WTC11 (cell line): ENCODE measurements around the gene C3orf22. TPM values are rescaled to one million over a fixed set of nuclear protein-coding genes. Genes with fewer than 3 reads are reported as not detected.

Experiments
- ATAC-seq: fragments of 200-7000 bp; cut with Tn5 transposase; 2 replicates; pipeline ENCODE4 v1.10.0; 2021; ENCODE audit warnings: mild to moderate bottlenecking, moderate library complexity
- CTCF ChIA-PET: fragments of 300-600 bp; sonication (Branson Sonifier 250); formaldehyde crosslinking; loops from one replicate; lab custom pipeline; 2021; ENCODE audit warnings: antibody characterized with exemption; lab: Charles Lee
- POLR2A ChIA-PET: fragments of 350-600 bp; sonication (Branson Sonifier 250); formaldehyde crosslinking; loops from one replicate; lab custom pipeline; 2021; ENCODE audit warnings: antibody characterized with exemption; lab: Charles Lee
- DNase-seq: peaks from one replicate; pipeline ENCODE4 v3.0.0; 2021; ENCODE audit warnings: low spot score
- H3K27ac Mint-ChIP-seq: 2 replicates; pipeline ENCODE4 v1.8.0; 2021; ENCODE audit warnings: mixed read lengths
- H3K27me3 Mint-ChIP-seq: 2 replicates; pipeline ENCODE4 v1.8.0; 2021; ENCODE audit warnings: low read depth, mild to moderate bottlenecking, moderate library complexity, mixed read lengths
- H3K36me3 Mint-ChIP-seq: 2 replicates; pipeline ENCODE4 v1.8.0; 2021; ENCODE audit warnings: mixed read lengths
- H3K4me1 Mint-ChIP-seq: 2 replicates; pipeline ENCODE4 v1.8.0; 2022; ENCODE audit warnings: mixed read lengths
- H3K4me3 Mint-ChIP-seq: 2 replicates; pipeline ENCODE4 v1.8.0; 2021; ENCODE audit warnings: mild to moderate bottlenecking, moderate library complexity, mixed read lengths
- H3K9me3 Mint-ChIP-seq: 2 replicates; pipeline ENCODE4 v1.8.0; 2021; ENCODE audit warnings: mixed read lengths
- ATF1 ChIP-seq: sonication (generic); formaldehyde crosslinking; IDR thresholded peaks from 2 replicates; pipeline ENCODE4 v1.8.1; 2023; ENCODE audit warnings: mild to moderate bottlenecking, moderate library complexity, missing genetic modification reagents
- ATF2 ChIP-seq: sonication (generic); formaldehyde crosslinking; IDR thresholded peaks from 2 replicates; pipeline ENCODE4 v1.8.1; 2022; ENCODE audit warnings: low read depth, missing genetic modification reagents, borderline replicate concordance
- CTCF ChIP-seq: fragments of 200-600 bp; IDR thresholded peaks from 2 replicates; pipeline ENCODE4 v1.8.0; 2022; ENCODE audit warnings: antibody characterized with exemption
- ESRRA ChIP-seq: sonication (generic); formaldehyde crosslinking; IDR thresholded peaks from 2 replicates; pipeline ENCODE4 v1.8.1; 2022; ENCODE audit warnings: mild to moderate bottlenecking, missing genetic modification reagents, borderline replicate concordance
- GRHL2 ChIP-seq: fragments of 250-450 bp; sonication (Bioruptor Pico); IDR thresholded peaks from 2 replicates; pipeline ENCODE4 v1.8.0; 2022; ENCODE audit warnings: mild to moderate bottlenecking, moderate library complexity; ENCODE audit not compliant: insufficient replicate concordance, severe bottlenecking
- JUN ChIP-seq: sonication (generic); formaldehyde crosslinking; IDR thresholded peaks from 2 replicates; pipeline ENCODE4 v1.8.0; 2023; ENCODE audit warnings: mild to moderate bottlenecking, missing genetic modification reagents
- MYBL2 ChIP-seq: sonication (generic); formaldehyde crosslinking; IDR thresholded peaks from 2 replicates; pipeline ENCODE4 v1.8.1; 2023; ENCODE audit warnings: mild to moderate bottlenecking, moderate library complexity, missing genetic modification reagents
- NR2C2 ChIP-seq: sonication (generic); formaldehyde crosslinking; IDR thresholded peaks from 2 replicates; pipeline ENCODE4 v1.8.0; 2022; ENCODE audit warnings: mild to moderate bottlenecking, missing genetic modification reagents
- SMAD3 ChIP-seq: sonication (generic); formaldehyde crosslinking; IDR thresholded peaks from 2 replicates; pipeline ENCODE4 v1.8.0; 2022; ENCODE audit warnings: missing genetic modification reagents, mild to moderate bottlenecking, borderline replicate concordance
- ZNF121 ChIP-seq: sonication (generic); formaldehyde crosslinking; IDR thresholded peaks from 2 replicates; pipeline ENCODE4 v1.8.0; 2023; ENCODE audit warnings: missing genetic modification reagents
- ZNF317 ChIP-seq: sonication (generic); formaldehyde crosslinking; IDR thresholded peaks from 2 replicates; pipeline ENCODE4 v1.8.1; 2023; ENCODE audit warnings: low read depth, mild to moderate bottlenecking, moderate library complexity, missing genetic modification reagents, borderline replicate concordance
- ZNF396 ChIP-seq: fragments of 250-450 bp; sonication (Bioruptor Pico); IDR thresholded peaks from 2 replicates; pipeline ENCODE4 v1.8.0; 2021; ENCODE audit warnings: mild to moderate bottlenecking, moderate library complexity, borderline replicate concordance
- ZNF416 ChIP-seq: fragments of 250-450 bp; sonication (Bioruptor Pico); IDR thresholded peaks from 2 replicates; pipeline ENCODE4 v1.9.0; 2021; ENCODE audit warnings: mild to moderate bottlenecking, inconsistent platforms
- ZNF423 ChIP-seq: fragments of 250-450 bp; sonication (Bioruptor Pico); IDR thresholded peaks from 2 replicates; pipeline ENCODE4 v2.1.2; 2022; ENCODE audit warnings: mild to moderate bottlenecking, moderate library complexity
- total RNA-seq: library from RNA; stranded (reverse); gene quantifications from 3 replicates; pipeline ENCODE4 v1.2.3, GENCODE V29; 2021
- TF ChIP-seq, protein P1 (sequence below): fragments of 250-450 bp; sonication (Bioruptor Pico); IDR thresholded peaks from 2 replicates; pipeline ENCODE4 v1.9.0; 2021; ENCODE audit warnings: moderate library complexity, mild to moderate bottlenecking, inconsistent platforms, borderline replicate concordance
- TF ChIP-seq, protein P2 (sequence below): fragments of 250-450 bp; sonication (Bioruptor Pico); IDR thresholded peaks from 2 replicates; pipeline ENCODE4 v1.8.0; 2021; ENCODE audit warnings: mild to moderate bottlenecking
- TF ChIP-seq, protein P3 (sequence below): sonication (generic); formaldehyde crosslinking; IDR thresholded peaks from 2 replicates; pipeline ENCODE4 v1.8.1; 2022; ENCODE audit warnings: missing genetic modification reagents, borderline replicate concordance
- TF ChIP-seq, protein P4 (sequence below): sonication (generic); formaldehyde crosslinking; IDR thresholded peaks from 2 replicates; pipeline ENCODE4 v1.8.1; 2022; ENCODE audit warnings: mild to moderate bottlenecking, moderate library complexity, missing genetic modification reagents
- TF ChIP-seq, protein P5 (sequence below): fragments of 250-450 bp; sonication (Bioruptor Pico); conservative IDR thresholded peaks from 2 replicates; pipeline ENCODE4 v1.9.0; 2021; ENCODE audit warnings: mild to moderate bottlenecking

Gene C3orf22
- total RNA-seq, 1 experiment from 2014 or later: not detected

DNA sequence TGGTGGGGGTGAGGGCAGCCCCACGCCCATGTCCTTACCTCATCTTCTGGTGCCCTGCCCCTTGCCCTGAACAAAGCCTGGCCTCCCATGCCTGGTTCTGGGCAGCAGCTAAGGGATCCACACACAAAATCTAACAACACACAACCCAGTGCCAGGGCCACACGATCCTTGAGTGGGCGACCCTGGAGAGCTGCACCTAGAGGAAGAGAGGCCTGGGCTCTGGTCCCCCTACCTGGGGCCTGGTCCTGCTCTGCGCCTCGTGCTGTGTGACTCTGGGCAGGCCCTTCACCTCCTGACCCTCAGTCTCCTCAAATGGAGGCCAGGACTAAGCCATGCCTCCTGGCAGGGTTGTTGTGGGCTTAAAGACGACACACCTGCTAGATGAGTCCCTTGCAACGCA is 20.0 kb upstream of the C3orf22 start:
- H3K36me3 Mint-ChIP-seq: no peaks in the 10 kb centered on the region
- CTCF ChIA-PET: no interaction called here

DNA sequence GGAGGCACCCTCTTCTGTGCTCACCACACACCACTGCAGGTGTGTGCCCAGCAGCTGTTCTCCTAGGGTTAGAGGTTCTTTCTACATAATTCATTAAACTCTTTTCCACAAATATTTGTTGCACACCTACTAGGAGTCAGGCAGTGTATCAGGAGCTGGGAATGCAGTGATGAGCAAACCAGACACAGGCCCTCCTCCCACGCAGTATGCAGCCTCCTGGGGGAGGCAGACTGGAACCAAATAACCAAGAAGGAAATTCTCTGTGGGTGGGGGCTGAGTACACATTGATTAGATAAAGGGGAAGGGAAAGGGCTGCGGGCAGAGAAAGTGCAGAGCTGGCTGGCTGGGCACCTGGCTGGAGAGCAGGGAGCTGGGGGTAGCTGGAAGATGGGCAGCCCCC is 18.5 kb upstream of the C3orf22 start:
- ChIA-PET CTCF (no interaction called here), POLR2A (no interaction called here)
- Mint-ChIP-seq H3K36me3 (no peaks in the 10 kb centered on the region), H3K27ac (no peak overlapping the region; the same call in 1 of the 2 replicates), H3K27me3 (no peaks in the 10 kb centered on the region; the same call in 1 of the 2 replicates), H3K4me3 (no peak overlapping the region), H3K4me1 (no peaks in the 10 kb centered on the region), H3K9me3 (no peaks in the 10 kb centered on the region)
- DNase-seq (no peak), ATAC-seq (no peak)
- TF ChIP-seq ZNF396 (CRISPR knock-in tag) (no peak), ZNF121 (CRISPR knock-in tag) (no peak), ATF1 (CRISPR knock-in tag) (no peak), JUN (CRISPR knock-in tag) (no peak), ESRRA (CRISPR knock-in tag) (no peak), GRHL2 (CRISPR knock-in tag) (no peak), CTCF (no peak), MYBL2 (CRISPR knock-in tag) (no peak)
- TF ChIP-seq, protein P1, sequence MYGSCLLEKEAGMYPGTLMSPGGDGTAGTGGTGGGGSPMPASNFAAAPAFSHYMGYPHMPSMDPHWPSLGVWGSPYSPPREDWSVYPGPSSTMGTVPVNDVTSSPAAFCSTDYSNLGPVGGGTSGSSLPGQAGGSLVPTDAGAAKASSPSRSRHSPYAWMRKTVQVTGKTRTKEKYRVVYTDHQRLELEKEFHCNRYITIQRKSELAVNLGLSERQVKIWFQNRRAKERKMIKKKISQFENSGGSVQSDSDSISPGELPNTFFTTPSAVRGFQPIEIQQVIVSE (CRISPR knock-in tag): no peak
- TF ChIP-seq, protein P2, sequence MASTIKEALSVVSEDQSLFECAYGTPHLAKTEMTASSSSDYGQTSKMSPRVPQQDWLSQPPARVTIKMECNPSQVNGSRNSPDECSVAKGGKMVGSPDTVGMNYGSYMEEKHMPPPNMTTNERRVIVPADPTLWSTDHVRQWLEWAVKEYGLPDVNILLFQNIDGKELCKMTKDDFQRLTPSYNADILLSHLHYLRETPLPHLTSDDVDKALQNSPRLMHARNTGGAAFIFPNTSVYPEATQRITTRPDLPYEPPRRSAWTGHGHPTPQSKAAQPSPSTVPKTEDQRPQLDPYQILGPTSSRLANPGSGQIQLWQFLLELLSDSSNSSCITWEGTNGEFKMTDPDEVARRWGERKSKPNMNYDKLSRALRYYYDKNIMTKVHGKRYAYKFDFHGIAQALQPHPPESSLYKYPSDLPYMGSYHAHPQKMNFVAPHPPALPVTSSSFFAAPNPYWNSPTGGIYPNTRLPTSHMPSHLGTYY (CRISPR knock-in tag): no peak
- TF ChIP-seq, protein P3, sequence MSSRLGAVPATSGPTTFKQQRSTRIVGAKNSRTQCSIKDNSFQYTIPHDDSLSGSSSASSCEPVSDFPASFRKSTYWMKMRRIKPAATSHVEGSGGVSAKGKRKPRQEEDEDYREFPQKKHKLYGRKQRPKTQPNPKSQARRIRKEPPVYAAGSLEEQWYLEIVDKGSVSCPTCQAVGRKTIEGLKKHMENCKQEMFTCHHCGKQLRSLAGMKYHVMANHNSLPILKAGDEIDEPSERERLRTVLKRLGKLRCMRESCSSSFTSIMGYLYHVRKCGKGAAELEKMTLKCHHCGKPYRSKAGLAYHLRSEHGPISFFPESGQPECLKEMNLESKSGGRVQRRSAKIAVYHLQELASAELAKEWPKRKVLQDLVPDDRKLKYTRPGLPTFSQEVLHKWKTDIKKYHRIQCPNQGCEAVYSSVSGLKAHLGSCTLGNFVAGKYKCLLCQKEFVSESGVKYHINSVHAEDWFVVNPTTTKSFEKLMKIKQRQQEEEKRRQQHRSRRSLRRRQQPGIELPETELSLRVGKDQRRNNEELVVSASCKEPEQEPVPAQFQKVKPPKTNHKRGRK (CRISPR knock-in tag): no peak

More for the DNA sequence above, 20.0 kb upstream of the C3orf22 start:
- POLR2A ChIA-PET: no interaction called here
- DNase-seq (no peak), ATAC-seq (no peak)
- no peaks in the 10 kb centered on the region for H3K4me1 Mint-ChIP-seq
- H3K4me3 Mint-ChIP-seq: no peak overlapping the region
- no peak overlapping the region for H3K27ac Mint-ChIP-seq
- TF ChIP-seq ZNF416 (no peak), ATF2 (CRISPR knock-in tag) (no peak), NR2C2 (CRISPR knock-in tag) (no peak), ZNF423 (CRISPR knock-in tag) (no peak), SMAD3 (CRISPR knock-in tag) (no peak), MYBL2 (CRISPR knock-in tag) (no peak), ZNF317 (no peak)
- TF ChIP-seq, protein P4, sequence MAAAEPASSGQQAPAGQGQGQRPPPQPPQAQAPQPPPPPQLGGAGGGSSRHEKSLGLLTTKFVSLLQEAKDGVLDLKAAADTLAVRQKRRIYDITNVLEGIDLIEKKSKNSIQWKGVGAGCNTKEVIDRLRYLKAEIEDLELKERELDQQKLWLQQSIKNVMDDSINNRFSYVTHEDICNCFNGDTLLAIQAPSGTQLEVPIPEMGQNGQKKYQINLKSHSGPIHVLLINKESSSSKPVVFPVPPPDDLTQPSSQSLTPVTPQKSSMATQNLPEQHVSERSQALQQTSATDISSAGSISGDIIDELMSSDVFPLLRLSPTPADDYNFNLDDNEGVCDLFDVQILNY (CRISPR knock-in tag): no peak
- TF ChIP-seq, protein P5, sequence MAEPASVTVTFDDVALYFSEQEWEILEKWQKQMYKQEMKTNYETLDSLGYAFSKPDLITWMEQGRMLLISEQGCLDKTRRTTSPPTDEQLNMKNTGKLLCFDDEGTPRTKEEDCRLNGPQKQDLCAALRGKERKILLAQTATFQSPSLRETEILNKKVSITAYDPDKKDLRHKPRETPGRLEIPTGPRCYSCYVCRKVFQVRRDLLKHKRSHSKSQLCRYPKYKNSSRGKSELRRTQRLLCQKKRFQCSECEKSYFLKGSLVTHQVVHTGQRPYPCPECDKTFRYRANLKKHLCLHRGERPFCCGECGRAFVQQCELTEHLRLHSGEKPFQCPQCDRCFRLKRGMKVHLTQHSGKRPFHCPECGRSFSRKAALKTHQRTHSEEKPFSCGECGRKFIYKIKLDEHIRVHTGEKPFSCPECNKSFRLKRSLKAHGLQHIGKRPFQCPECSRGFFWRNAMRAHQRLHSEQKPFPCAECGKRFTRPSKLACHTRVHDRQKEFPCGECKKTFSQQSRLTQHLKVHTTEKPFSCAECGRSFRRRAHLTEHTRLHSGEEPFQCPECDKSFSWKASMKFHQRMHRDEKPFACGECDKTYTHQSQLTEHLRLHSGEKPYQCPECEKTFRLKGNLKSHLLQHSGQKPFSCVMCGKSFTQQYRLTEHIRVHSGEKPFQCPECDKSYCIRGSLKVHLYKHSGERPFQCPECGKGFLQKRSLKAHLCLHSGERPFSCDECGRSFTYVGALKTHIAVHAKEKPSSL (CRISPR knock-in tag): no peak
- TF ChIP-seq, protein P3 (CRISPR knock-in tag): no peak
- no peaks in the 10 kb centered on the region for H3K9me3 Mint-ChIP-seq
- H3K27me3 Mint-ChIP-seq: no peaks in the 10 kb centered on the region; the same call in 1 of the 2 replicates
